ENCODE measurements around the gene MEF2A.

GRCh38 chr15:99547517-99547916 lies 18.3 kb upstream of the MEF2A start:
- TF ChIP-seq ZNF274 (IDR thresholded peaks at IDR 0.05; ENCODE audit: low read depth, low read length) (no peak), YY1 (IDR thresholded peaks at IDR 0.05; ENCODE audit: insufficient read depth, insufficient read length) (no peak), SUZ12 (IDR thresholded peaks at IDR 0.05; ENCODE audit: extremely low read depth, insufficient read depth, insufficient read length) (no peak)

Measured in NT2/D1 (cell line).